ENCODE measurements around the gene IQCM. TPM values are rescaled to one million over a fixed set of nuclear protein-coding genes. Genes with fewer than 3 reads are reported as not detected.
A peak's percentile ranks its signal among the peaks of the same experiment; 100 is the strongest.

IQCM gene
- 0.12 TPM for polyA plus RNA-seq (ENCODE audit: insufficient read length)

DNA sequence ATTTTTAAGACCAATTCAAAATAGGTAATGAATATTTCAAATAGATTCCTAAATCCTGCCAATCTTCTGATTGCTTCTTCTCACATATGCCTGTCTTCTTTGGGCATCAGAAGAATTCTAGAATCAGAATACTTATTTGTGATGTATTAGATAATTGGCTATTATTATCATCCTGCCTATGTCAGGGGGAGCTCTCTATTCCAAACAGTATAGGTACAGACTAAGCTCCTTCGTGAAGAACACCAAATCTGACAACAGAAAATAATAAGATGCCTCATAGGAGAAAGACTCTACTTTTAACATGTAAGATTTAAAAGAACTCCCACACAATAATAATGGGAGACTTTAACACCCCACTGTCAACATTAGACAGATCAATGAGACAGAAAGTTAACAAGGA lies at the start of gene IQCM:
TSS of gene IQCM (minus strand) at position 101 of the 400 bp plus-strand sequence. CDS start 73,152 bp downstream, outside the sequence.
- no peak for DNase-seq

GRCh38 chr4:149857446-149857845 lies 41.8 kb upstream of the IQCM start:
- no peak for DNase-seq

DNA sequence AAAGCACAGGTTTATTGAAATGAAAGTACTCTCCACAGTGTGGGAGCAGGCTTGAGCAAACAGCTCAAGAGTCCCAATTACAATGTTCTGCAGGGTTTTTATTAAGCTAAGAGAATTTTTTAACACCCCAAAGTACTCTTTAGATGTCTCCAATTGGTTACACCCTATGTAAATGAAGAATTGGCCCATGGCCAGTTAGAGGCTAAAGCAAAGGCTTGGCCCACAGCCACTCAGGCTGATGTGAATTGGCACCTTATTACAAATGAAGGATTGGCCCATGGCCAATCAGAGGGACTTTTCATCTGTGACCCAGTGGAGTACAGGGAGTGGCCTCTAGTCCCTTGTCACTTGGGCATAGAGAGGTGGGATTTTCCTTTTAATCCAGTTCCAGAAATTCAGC lies 30.1 kb upstream of the IQCM start:
- no peak for DNase-seq

DNA sequence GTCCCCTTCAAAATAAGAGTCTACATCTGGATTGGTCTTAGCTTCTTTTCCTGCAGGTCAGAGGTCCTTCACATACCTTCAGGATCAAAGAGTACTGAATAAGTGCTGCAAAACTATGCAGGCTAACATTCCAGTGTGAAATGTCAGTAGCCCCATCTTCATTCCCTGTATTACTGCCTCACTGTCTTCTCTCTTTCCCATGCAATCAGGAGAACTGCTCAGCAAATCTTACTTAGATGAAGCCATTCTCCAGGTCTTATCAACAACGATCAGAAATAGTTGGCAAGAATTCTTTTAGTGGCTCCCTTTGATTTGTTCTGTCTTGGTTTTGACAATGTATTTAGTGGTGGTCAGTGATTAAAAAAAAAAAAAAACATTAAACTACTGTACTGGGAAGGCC lies 26.0 kb upstream of the IQCM start:
- no peak for DNase-seq

- DNase-seq, result no peak
These were observed 22.4 kb upstream of the IQCM start for GRCh38 chr4:149838036-149838435.

GRCh38 chr4:149836546-149836945 lies 20.9 kb upstream of the IQCM start:
- DNase-seq, result no peak

DNA sequence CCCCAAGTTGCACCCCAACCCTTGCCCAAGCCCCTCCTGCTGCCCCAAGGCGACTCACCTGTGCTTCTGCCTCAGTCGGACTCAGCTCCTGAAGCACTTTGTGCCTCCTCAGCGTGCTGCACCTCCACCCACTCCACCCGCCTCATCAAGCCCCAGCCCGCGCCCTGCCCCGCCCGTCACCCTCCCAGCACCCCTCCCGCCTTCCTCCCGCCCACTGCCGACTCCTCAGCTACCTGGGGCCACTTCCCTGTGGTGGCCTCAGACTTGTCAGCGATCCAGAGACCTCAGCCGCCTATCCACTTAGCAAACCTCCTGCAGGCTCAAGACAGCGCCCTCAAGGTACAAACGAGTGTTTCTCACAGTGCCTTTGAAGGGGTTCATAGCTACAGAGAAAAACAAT lies 19.6 kb upstream of the IQCM start:
- no peak for DNase-seq

- DNase-seq, result no peak
These were observed 16.1 kb upstream of the IQCM start for GRCh38 chr4:149831656-149832208.

DNA sequence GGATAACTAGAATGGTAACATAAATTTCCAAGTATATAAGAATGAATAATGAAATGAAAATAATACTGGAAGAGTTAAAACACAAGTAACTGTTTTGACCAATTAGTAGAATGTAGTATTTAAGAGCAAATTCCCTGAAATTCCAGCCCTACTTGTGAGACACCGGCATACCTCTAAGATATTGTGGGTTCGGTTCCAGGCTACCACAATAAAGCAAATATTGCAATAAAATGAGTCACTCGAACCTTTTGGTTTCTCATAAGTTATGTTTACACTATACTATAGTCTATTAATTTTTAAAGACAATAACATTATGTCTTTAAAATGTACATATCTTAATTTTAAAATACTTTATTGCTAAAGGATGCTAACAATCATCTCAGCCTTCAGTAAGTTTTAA lies 15.2 kb upstream of the IQCM start:
- DNase-seq, result no peak

- no peak for DNase-seq
These were observed 9.7 kb upstream of the IQCM start for GRCh38 chr4:149825336-149825735.

DNA sequence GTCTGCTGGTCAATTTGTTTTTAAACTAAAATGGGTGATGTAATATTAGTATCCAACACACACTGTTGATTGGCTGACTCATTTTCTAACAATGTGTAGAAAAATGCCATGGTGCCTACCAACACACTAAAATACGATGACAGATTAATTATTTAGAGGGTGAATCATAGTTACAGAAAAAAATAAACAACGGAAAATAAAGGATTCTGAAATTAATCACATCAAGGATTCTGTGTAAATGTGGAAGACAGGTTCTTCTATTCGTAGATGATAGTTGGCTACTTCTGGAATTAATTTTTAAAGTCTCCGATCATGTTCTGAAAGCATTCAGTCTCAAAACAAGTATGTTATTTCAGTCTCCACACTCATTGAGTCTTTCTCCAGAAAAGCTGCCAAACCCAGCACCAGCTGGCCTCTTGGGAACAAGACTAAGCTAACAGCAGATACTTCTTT lies 8.2 kb upstream of the IQCM start:
- DNase-seq, result no peak

DNA sequence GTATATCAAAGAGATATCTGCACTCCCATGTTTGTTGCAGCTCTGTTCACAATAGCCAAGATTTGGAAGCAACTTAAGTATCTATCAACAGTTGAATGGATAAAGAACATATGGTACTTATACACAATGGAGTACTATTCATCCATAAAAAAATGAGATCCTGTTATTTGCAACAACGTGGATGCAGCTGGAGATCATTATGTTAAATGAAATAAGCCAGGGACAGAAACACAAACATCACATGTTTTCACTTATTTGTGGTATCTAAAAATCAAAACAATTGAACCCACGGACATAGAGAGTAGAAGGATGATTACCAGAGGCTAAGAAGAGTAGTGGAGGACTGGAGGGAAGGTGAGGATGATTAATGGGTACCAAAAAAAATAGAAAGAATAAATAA lies 14.2 kb downstream of the IQCM start:
- DNase-seq, result no peak

- no peak for DNase-seq
These were observed 16.1 kb downstream of the IQCM start for GRCh38 chr4:149799546-149799945.

DNA sequence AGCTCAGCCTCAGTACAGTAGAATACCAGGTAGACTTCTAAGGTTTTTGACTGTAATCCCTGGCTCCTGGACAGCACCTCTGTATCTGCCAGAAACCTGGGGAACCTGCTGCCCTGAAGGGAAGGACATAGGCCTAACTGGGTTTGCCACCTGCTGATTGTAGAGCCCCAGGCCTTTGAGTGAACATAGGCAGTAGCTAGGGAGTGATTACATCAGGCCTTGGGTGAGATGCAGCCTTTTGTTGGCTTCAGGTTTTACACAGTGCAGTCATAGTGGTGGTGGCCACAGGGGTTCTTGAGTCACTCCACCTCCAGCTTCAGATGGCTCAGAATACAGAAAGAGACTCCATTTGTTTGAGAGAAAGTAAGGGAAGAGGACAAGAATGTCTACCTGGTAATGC lies 19.3 kb downstream of the IQCM start:
- no peak for DNase-seq

GRCh38 chr4:149795256-149795655 lies 20.4 kb downstream of the IQCM start:
- no peak for DNase-seq

- DNase-seq, result no peak
These were observed 21.3 kb downstream of the IQCM start for GRCh38 chr4:149794352-149794751.

DNA sequence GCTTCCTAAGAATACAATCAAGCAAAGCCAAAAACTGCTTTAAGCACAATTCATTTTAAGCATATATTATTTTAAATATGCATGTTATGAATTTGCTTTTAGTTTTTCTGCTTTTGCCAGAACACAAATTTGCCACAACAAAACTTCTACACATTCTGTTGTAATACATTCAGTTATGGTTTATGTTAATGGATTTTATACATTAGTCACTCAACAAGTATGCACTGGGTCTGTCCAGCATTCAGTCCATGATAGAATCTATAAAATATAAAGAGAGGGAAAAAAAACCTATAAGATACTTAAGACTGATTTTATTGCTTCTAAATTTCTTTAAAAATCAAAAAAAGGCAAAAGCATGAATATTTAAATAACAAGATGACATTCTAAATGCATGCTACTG lies 22.2 kb downstream of the IQCM start:
- no peak for DNase-seq

- peak; percentile 33 for DNase-seq
These were observed 23.8 kb downstream of the IQCM start for GRCh38 chr4:149791851-149792250.

DNA sequence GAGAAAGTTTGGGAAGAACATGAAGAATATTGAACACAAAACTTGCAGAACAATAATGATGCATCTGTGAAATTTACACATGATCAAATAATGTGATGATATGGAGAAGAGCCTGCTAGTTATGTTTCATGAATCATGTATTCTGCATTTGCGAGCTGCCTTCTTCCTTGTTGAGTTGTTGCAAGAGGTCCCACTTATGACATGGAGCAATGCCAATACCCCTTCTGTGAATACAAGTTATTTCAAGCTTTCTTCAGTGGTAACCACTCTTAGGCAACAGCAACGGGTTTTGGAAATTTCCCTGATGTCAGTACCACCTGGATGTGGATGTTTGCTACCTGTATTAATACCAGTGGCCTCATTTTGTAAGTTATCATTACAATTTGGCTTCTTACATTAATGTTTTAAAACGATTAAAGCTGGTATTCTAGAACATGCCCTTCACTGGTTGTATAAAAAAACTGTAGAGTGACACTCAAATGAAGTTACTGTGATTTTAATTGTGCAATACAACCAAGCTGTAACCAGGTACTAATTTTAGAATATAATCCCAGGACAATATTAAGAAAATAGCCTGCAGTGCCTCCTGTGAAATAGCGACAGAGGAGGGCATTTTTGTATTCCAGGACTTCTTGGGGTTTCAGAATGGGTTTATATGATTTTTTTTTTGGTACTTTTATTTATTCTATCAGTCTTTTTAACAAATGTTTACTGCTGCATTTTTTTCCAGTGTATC lies 25.3 kb downstream of the IQCM start:
- DNase-seq, result no peak

GRCh38 chr4:149788300-149788699 lies 27.3 kb downstream of the IQCM start:
- no peak for DNase-seq

- peak; percentile 76 for DNase-seq
These were observed 29.8 kb downstream of the IQCM start for GRCh38 chr4:149785696-149786431.

DNA sequence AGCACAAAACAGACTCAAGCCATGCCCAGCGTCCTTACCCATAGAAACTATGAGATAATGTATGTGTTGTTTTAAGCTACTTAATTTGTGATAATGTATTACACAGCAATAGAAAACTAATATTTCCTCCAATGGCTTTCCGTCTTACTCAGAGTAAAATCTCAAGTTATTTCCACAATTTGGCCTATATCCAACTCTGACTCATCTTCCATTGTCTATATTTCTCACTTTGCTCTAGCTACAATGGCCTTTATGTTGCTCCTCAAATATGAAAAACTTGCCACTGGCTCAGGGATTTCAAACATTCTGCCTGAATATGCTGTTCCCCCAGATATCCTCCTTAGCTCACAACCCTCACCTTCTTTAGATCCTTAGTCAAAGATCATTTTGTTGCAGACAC lies 31.6 kb downstream of the IQCM start:
- no peak for DNase-seq

DNA sequence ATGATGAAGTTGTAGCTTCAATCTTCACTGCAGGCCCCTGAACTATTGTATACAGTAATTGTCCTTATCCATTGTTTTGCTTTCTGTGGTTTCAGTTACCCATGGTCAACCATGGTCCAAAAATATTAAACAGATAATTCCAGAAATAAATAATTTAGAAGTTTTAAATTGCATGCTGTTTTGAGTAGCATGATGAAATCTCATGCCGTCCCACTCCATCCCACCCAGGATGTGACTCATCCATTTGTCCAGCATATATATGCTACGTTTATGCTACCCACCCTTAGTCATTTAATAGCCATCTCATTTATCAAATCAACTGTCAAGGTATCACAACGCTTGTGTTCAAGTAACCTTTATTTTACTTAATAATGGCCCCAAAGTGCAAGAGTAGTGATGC lies 34.5 kb downstream of the IQCM start:
- DNase-seq, result no peak

DNA sequence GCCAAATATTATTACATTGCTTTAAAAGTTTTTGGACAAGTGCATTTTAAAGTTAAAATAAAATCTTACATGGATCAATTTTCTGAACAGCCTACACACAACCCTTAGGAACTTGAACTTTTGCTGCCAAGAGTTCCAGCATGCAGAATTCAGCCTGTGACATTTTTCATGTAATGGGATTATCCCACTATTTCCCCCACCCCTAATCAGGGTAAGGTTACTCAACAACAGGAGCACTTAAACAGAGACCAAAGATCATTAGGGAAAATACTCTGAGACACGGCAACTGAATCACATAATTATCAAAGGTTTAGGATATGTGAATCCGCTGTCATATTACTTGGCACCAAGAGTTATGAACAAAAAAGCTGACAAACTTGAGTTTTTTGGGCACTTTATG lies 47.2 kb downstream of the IQCM start:
- DNase-seq, result no peak

Data from hindlimb muscle (tissue), 1 donor.